Gastroesophageal sphincter (tissue), 4 donors: ENCODE data around the gene TBL1XR1. TPM values are rescaled to one million over a fixed set of nuclear protein-coding genes. Genes with fewer than 3 reads are reported as not detected.
"Not testable (repeated sequence)": the region's sequence is repeated elsewhere in the genome, so short reads cannot be mapped to it uniquely, and the experiment has no call there.

Source experiments
- ATAC-seq: fragments of 150-250 bp; one replicate; pipeline ENCODE4 v1.9.1; 2016; ENCODE audit warnings: mild to moderate bottlenecking, moderate library complexity
- H3K27ac ChIP-seq, 4 donors: fragments of 200-600 bp; sonication (generic) in 3 of 4; 1 replicate in 3 of 4; 2 replicates in 1 of 4; pipeline ENCODE4 v1.5.1; 2016 to 2019
- H3K27me3 ChIP-seq: fragments of 200-600 bp; sonication (generic); one replicate; pipeline ENCODE4 v1.5.1; 2019
- H3K36me3 ChIP-seq, 2 donors: fragments of 200-600 bp; sonication (generic); one replicate each; pipeline ENCODE4 v1.5.1; 2019; ENCODE audit warnings: control low read depth in 1 of 2
- H3K4me1 ChIP-seq, 3 donors: fragments of 200-600 bp; sonication (generic); 1 replicate in 2 of 3; 2 replicates in 1 of 3; pipeline ENCODE4 v1.5.1; 2016 to 2019; ENCODE audit warnings: control low read depth in 2 of 3
- H3K4me3 ChIP-seq, 2 donors: fragments of 200-600 bp; sonication (generic); one replicate each; pipeline ENCODE4 v1.5.1; 2019; ENCODE audit warnings: mild to moderate bottlenecking in 1 of 2, moderate library complexity in 1 of 2
- H3K9me3 ChIP-seq, 3 donors: fragments of 200-600 bp; sonication (generic); one replicate each; pipeline ENCODE4 v1.5.1; 2017 to 2019; ENCODE audit warnings: control low read depth in 2 of 3
- CTCF ChIP-seq, 4 experiments: fragments of 200-600 bp in 2 of 4; fragments of 450-650 bp in 2 of 4; sonication (generic) in 1 of 4; IDR thresholded peaks; one replicate each; pipeline ENCODE4 v1.5.1; 2017 to 2019; ENCODE audit warnings: antibody characterized with exemption in 4 of 4, mild to moderate bottlenecking in 2 of 4, moderate library complexity in 2 of 4
- EP300 ChIP-seq: sonication (generic); formaldehyde crosslinking; IDR thresholded peaks from one replicate; pipeline ENCODE4 v1.6.1; 2017; ENCODE audit warnings: antibody characterized with exemption, mild to moderate bottlenecking
- POLR2A ChIP-seq, 2 donors: fragments of 450-650 bp; IDR thresholded peaks; one replicate each; pipeline ENCODE4 v1.6.1; 2017; ENCODE audit warnings: antibody characterized with exemption in 2 of 2, mild to moderate bottlenecking in 2 of 2, moderate library complexity in 1 of 2
- POLR2AphosphoS5 ChIP-seq: sonication (generic); formaldehyde crosslinking; IDR thresholded peaks from one replicate; pipeline ENCODE4 v1.6.1; 2017; ENCODE audit warnings: antibody characterized with exemption
- WGBS, 2 donors: methylation state at CpG; one replicate each; pipeline ENCODE4 v1.1.5; 2018; ENCODE audit warnings: low coverage in 1 of 2; 5-methylcytosine and 5-hydroxymethylcytosine counted together
- total RNA-seq, 4 donors: library from RNA; depleted of rRNA; stranded (reverse); fragments of >200 nt; gene quantifications; one replicate each; pipeline ENCODE4 v1.1.0, GENCODE V29; 2016

Gene TBL1XR1
- total RNA-seq, 4 donors from 2014 or later = 91.1 to 126 (median 97.4) TPM

- H3K27ac ChIP-seq = peak overlapping the region; percentile 98 to 100 (median 100)
- H3K27me3 ChIP-seq = no peaks in the 10 kb centered on the region
- no peaks in the 10 kb centered on the region for H3K9me3 ChIP-seq
- H3K4me3 ChIP-seq = peak overlapping the region; percentile 84 to 98
- 0% methylated on average over 7 of the region's 43 CpGs; no CpG with 5 or more reads in 1 of the 2 donors for WGBS, 2 donors
- TF ChIP-seq POLR2AphosphoS5 (no peak), CTCF (IDR thresholded peaks at IDR 0.05) (no peak), EP300 (no peak), POLR2A (IDR thresholded peaks at IDR 0.05) (no peak)
- no peaks in the 10 kb centered on the region for H3K36me3 ChIP-seq
- peaks cover 0 to 58% (median 4%) of the 10 kb centered on the region in 3 donors for H3K4me1 ChIP-seq
- no peak for ATAC-seq
Measured at GRCh38 chr3:177196456-177197040, 734 bp downstream of the TBL1XR1 start.

- 0 to 3% methylated on average over 8 of the region's 10 CpGs for WGBS, 2 donors
- H3K27me3 ChIP-seq = no peaks in the 10 kb centered on the region
- H3K36me3 ChIP-seq = no peaks in the 10 kb centered on the region
- peak overlapping the region; percentile 84 to 98 for H3K4me3 ChIP-seq
- peak overlapping the region; percentile 98 to 100 (median 100) for H3K27ac ChIP-seq
- no peaks in the 10 kb centered on the region for H3K9me3 ChIP-seq
- TF ChIP-seq POLR2A (IDR thresholded peaks at IDR 0.05) (no peak), POLR2AphosphoS5 (peak; percentile 35)
- peaks cover 0 to 64% (median 5%) of the 10 kb centered on the region in 3 donors for H3K4me1 ChIP-seq
- no peak for ATAC-seq
Measured at GRCh38 chr3:177196008-177196455, 1.2 kb downstream of the TBL1XR1 start.

GRCh38 chr3:177195242-177195991, 1.9 kb downstream of the TBL1XR1 start:
- Histone ChIP-seq H3K27ac (peak overlapping the region; percentile 98 to 100 (median 100)), H3K27me3 (no peaks in the 10 kb centered on the region), H3K4me1 (peaks cover 0 to 70% (median 10%) of the 10 kb centered on the region in 3 donors), H3K36me3 (no peaks in the 10 kb centered on the region), H3K9me3 (no peaks in the 10 kb centered on the region), H3K4me3 (peak overlapping the region; percentile 84 to 98)
- ATAC-seq = no peak
- TF ChIP-seq CTCF (IDR thresholded peaks at IDR 0.05) (no peak), POLR2A (IDR thresholded peaks at IDR 0.05) (no peak), POLR2AphosphoS5 (no peak), EP300 (no peak)
- WGBS, 2 donors = 4% methylated on average over 7 to 8 of the region's 8 CpGs

GRCh38 chr3:177194299-177194698, 3.0 kb downstream of the TBL1XR1 start:
- TF ChIP-seq POLR2A (IDR thresholded peaks at IDR 0.05) (no peak), EP300 (no peak), POLR2AphosphoS5 (no peak), CTCF (IDR thresholded peaks at IDR 0.05) (no peak)
- H3K27me3 ChIP-seq = no peaks in the 10 kb centered on the region
- no peaks in the 10 kb centered on the region for H3K9me3 ChIP-seq
- H3K27ac ChIP-seq = peak overlapping the region in 3 of 4 donors; percentile 53 to 99 (median 98)
- H3K36me3 ChIP-seq = no peaks in the 10 kb centered on the region
- no peak for ATAC-seq
- WGBS, 2 donors = 15 to 21% methylated on average over 1 of the region's 1 CpG
- H3K4me3 ChIP-seq = peak overlapping the region in 1 of 2 donors; percentile 84
- peaks cover 0 to 69% (median 13%) of the 10 kb centered on the region in 3 donors for H3K4me1 ChIP-seq

- WGBS, 2 donors = 74 to 80% methylated on average over 9 of the region's 9 CpGs
- ATAC-seq = no peak
- H3K36me3 ChIP-seq = no peaks in the 10 kb centered on the region
- H3K9me3 ChIP-seq = no peaks in the 10 kb centered on the region
- H3K27ac ChIP-seq = peak overlapping the region in 3 of 4 donors; percentile 24 to 98 (median 53)
- H3K27me3 ChIP-seq = no peaks in the 10 kb centered on the region
- H3K4me1 ChIP-seq = peaks cover 0 to 64% (median 13%) of the 10 kb centered on the region in 3 donors
- no peak for TF ChIP-seq POLR2A (IDR thresholded peaks at IDR 0.05)
- no peak for TF ChIP-seq EP300
- TF ChIP-seq POLR2AphosphoS5 = no peak
- no peak for TF ChIP-seq CTCF (IDR thresholded peaks at IDR 0.05)
- peak overlapping the region in 1 of 2 donors; percentile 84 for H3K4me3 ChIP-seq
Measured at GRCh38 chr3:177193688-177194268, 3.5 kb downstream of the TBL1XR1 start.

GRCh38 chr3:177193275-177193674, 4.0 kb downstream of the TBL1XR1 start:
- not testable (repeated sequence) for H3K9me3 ChIP-seq, ATAC-seq, H3K4me3 ChIP-seq, H3K27me3 ChIP-seq, H3K36me3 ChIP-seq
- 91 to 97% methylated on average over 11 to 12 of the region's 12 CpGs for WGBS, 2 donors
- Histone ChIP-seq H3K4me1 (peaks cover 0 to 64% (median 13%) of the 10 kb centered on the region in 3 donors), H3K27ac (peak overlapping the region in 3 of 4 donors; percentile 24 to 98 (median 53))
